Keratinocyte (primary cell): ENCODE results near the gene SRCIN1. TPM values are rescaled to one million over a fixed set of nuclear protein-coding genes. Genes with fewer than 3 reads are reported as not detected.

Experiments used
- DNase-seq: peaks from one replicate; pipeline ENCODE4 v3.0.0-alpha.2; 2011; ENCODE audit warnings: low read depth, missing footprints, low spot score
- FAIRE-seq: peaks from 2 replicates; lab custom pipeline; 2011; peaks lifted over from hg19 to GRCh38; lab: Jason Lieb, UNC
- H2AFZ ChIP-seq: 2 replicates; pipeline ENCODE4 v1.6.0; 2012; ENCODE audit warnings: low read length, control low read depth, inconsistent platforms; ENCODE audit not compliant: control insufficient read depth
- H3K27ac ChIP-seq: 2 replicates; pipeline ENCODE4 v1.5.1; 2011; ENCODE audit warnings: low read length; ENCODE audit not compliant: control insufficient read depth, insufficient read depth
- H3K27me3 ChIP-seq: 3 replicates; pipeline ENCODE4 v1.6.0; 2011; ENCODE audit warnings: low read length; ENCODE audit not compliant: control insufficient read depth, insufficient read depth; ENCODE audit errors: extremely low read depth
- H3K36me3 ChIP-seq, 2 experiments: 2 replicates in 1 of 2; 3 replicates in 1 of 2; pipeline ENCODE4 v1.5.1; 2011; ENCODE audit warnings: low read length in 2 of 2, mild to moderate bottlenecking in 1 of 2; ENCODE audit not compliant: control insufficient read depth in 2 of 2, insufficient read depth in 2 of 2; ENCODE audit errors: extremely low read depth in 1 of 2
- H3K4me1 ChIP-seq: 3 replicates; pipeline ENCODE4 v1.5.1; 2011; ENCODE audit warnings: low read length; ENCODE audit not compliant: control insufficient read depth, insufficient read depth; ENCODE audit errors: extremely low read depth
- H3K4me2 ChIP-seq: 3 replicates; pipeline ENCODE4 v1.6.0; 2011; ENCODE audit warnings: low read depth, low read length; ENCODE audit not compliant: control insufficient read depth, insufficient read depth; ENCODE audit errors: extremely low read depth
- H3K4me3 ChIP-seq, 3 experiments: fragments of 200-600 bp in 1 of 3; sonication (generic) in 1 of 3; 2 replicates in 2 of 3; 3 replicates in 1 of 3; pipeline ENCODE4 v1.5.1; 2011 to 2016; ENCODE audit warnings: low read length in 3 of 3, mild to moderate bottlenecking in 3 of 3, control low read depth in 2 of 3, inconsistent platforms in 1 of 3, low read depth in 1 of 3, mixed read lengths in 1 of 3, mixed run types in 1 of 3, moderate library complexity in 1 of 3; ENCODE audit not compliant: control insufficient read depth in 2 of 3, insufficient read depth in 2 of 3; ENCODE audit errors: extremely low read depth in 1 of 3
- H3K79me2 ChIP-seq: 2 replicates; pipeline ENCODE4 v1.6.0; 2012; ENCODE audit warnings: low read length; ENCODE audit not compliant: control insufficient read depth, insufficient read depth
- H3K9ac ChIP-seq: 3 replicates; pipeline ENCODE4 v1.6.0; 2011; ENCODE audit warnings: low read length; ENCODE audit not compliant: control insufficient read depth, insufficient read depth; ENCODE audit errors: extremely low read depth
- H3K9me1 ChIP-seq: 3 replicates; pipeline ENCODE4 v1.6.0; 2011; ENCODE audit warnings: low read length; ENCODE audit not compliant: control insufficient read depth, insufficient read depth; ENCODE audit errors: extremely low read depth
- H3K9me3 ChIP-seq: 2 replicates; pipeline ENCODE4 v1.5.1; 2012; ENCODE audit warnings: low read depth, low read length; ENCODE audit not compliant: control insufficient read depth
- H4K20me1 ChIP-seq: 3 replicates; pipeline ENCODE4 v1.6.0; 2011; ENCODE audit warnings: low read length; ENCODE audit not compliant: control insufficient read depth, insufficient read depth; ENCODE audit errors: extremely low read depth
- EZH2 ChIP-seq: IDR thresholded peaks from one replicate; pipeline ENCODE4 v1.6.1; 2012; ENCODE audit warnings: inconsistent platforms, mild to moderate bottlenecking, low read length, moderate library complexity
- dilution Hi-C: fragments of 300-500 bp; cut with MboI; formaldehyde crosslinking; loops from one replicate; pipeline ENCODE4 v1.7.0; 2020; ENCODE audit warnings: low sequenced_read_pairs; ENCODE audit not compliant: extremely low pct_ligation_motif_present
- polyA plus RNA-seq, 5 experiments: library from polyadenylated mRNA; depleted of rRNA in 3 of 5; stranded (reverse) in 3 of 5; stranded (forward) in 1 of 5; unstranded in 1 of 5; fragments of >200 nt; gene quantifications; 1 replicate in 1 of 5; 2 replicates in 3 of 5; 3 replicates in 1 of 5; pipeline versions ENCODE4 v1.2.1 to v1.2.3, GENCODE V29; 2011 to 2012; ENCODE audit warnings: missing spikeins in 2 of 5, low read depth in 1 of 5, low replicate concordance in 1 of 5
- TF ChIP-seq, protein P1 (sequence below), 3 experiments: IDR thresholded peaks in 1 of 3; conservative IDR thresholded peaks in 1 of 3; optimal IDR thresholded peaks in 1 of 3; 2 replicates in 2 of 3; 3 replicates in 1 of 3; pipeline versions ENCODE3 to v1.5.1; 2011; ENCODE audit warnings: low read length in 3 of 3, mild to moderate bottlenecking in 3 of 3, moderate library complexity in 2 of 3, control low read depth in 1 of 3, inconsistent platforms in 1 of 3; ENCODE audit not compliant: insufficient read depth in 2 of 3; ENCODE audit errors: extremely low read depth in 1 of 3

SRCIN1 gene
- polyA plus RNA-seq, 1 donor (not counting 4 experiments of a cell fraction or from before 2014, with no cell fraction given) = 0.37 TPM

DNA sequence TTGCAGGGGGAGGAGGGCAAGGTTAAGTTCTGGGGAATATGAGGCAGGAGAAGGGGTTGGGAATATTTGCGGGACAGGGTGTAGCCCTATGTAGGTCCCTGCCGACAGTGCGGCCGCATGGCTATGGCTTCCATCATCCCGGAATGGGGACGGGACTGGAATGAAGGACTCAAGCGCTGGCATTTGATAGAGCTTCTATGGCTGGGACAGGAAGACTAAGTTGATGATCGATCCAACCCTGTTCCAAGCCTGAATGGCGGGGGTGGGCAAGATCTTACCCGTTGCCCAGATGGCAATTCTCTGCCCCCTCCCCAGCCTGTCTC is 47.1 kb downstream of the SRCIN1 start:
- H3K9ac ChIP-seq = peak overlapping the region; percentile 85
- H2AFZ ChIP-seq = peak overlapping the region; percentile 96
- H3K27ac ChIP-seq = peak overlapping the region; percentile 82
- DNase-seq = no peak
- FAIRE-seq = no peak
- TF ChIP-seq, protein P1, sequence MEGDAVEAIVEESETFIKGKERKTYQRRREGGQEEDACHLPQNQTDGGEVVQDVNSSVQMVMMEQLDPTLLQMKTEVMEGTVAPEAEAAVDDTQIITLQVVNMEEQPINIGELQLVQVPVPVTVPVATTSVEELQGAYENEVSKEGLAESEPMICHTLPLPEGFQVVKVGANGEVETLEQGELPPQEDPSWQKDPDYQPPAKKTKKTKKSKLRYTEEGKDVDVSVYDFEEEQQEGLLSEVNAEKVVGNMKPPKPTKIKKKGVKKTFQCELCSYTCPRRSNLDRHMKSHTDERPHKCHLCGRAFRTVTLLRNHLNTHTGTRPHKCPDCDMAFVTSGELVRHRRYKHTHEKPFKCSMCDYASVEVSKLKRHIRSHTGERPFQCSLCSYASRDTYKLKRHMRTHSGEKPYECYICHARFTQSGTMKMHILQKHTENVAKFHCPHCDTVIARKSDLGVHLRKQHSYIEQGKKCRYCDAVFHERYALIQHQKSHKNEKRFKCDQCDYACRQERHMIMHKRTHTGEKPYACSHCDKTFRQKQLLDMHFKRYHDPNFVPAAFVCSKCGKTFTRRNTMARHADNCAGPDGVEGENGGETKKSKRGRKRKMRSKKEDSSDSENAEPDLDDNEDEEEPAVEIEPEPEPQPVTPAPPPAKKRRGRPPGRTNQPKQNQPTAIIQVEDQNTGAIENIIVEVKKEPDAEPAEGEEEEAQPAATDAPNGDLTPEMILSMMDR (optimal IDR thresholded peaks at IDR 0.05 in 1 of 3, IDR thresholded peaks at IDR 0.05 in 1 of 3, conservative IDR thresholded peaks at IDR 0.05 in 1 of 3; ENCODE audit: extremely low read depth in 1 of 3, insufficient read depth in 2 of 3, low read length in 3 of 3) = no peak
- TF ChIP-seq EZH2 = no peak
- peaks cover 3% of the 10 kb centered on the region for H3K9me1 ChIP-seq
- H3K4me2 ChIP-seq = peak overlapping the region; percentile 99
- H3K79me2 ChIP-seq = no peaks in the 10 kb centered on the region
- peaks cover 36% of the 10 kb centered on the region for H3K27me3 ChIP-seq
- H4K20me1 ChIP-seq = no peaks in the 10 kb centered on the region
- peak overlapping the region; percentile 36 to 84 (median 71) for H3K4me3 ChIP-seq
- H3K36me3 ChIP-seq = no peaks in the 10 kb centered on the region
- dilution Hi-C loops = no loop called here
- H3K4me1 ChIP-seq = peaks cover 42% of the 10 kb centered on the region
- H3K9me3 ChIP-seq = no peaks in the 10 kb centered on the region

DNA sequence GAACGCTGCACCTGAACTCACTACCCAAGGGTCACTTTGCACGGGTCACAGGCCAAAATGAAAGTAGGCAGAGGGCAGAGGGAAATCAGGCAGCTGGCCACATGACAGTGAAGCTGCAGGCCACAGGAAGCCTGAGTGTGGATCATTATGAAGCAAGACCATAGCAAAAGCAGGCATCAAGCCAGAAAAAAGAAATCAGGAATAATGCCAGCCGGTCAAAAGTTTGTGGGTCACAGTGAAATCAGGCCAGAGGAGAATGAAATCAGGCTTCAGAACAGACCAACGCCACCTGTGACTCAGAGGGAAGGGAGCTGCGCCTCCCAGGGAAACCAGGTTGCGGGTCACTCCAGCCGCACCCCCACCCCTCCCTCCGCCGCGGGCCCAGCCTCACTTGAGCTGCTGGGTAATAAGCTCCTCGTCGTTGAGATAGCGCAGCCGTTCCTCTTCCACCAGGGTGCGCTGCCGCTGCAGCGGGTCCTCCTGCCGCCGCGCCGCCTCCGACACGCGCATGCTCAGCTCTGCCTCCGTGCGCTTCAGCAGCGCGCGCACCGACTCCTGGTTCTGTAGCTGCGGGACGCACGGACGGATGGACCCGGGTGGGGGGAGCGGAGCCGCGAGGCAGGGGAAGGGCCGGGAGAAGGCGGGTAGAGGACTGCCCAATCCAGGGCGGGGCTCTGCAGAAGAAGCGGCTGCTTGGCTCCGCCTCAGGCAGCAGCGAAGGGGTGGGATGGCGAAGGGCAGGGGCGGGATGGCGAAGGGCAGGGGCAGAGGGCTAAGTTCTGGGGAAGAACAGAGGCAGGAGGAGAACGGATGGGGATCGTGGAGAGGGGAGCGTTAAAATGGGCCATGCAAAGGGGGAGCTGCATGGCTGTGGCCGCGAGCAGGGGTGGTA is 47.7 kb downstream of the SRCIN1 start:
- Histone ChIP-seq H3K4me1 (peaks cover 42% of the 10 kb centered on the region), H3K4me3 (peak overlapping the region; percentile 36 to 84 (median 71)), H2AFZ (peak overlapping the region; percentile 96), H3K9me1 (peaks cover 3% of the 10 kb centered on the region), H3K36me3 (no peaks in the 10 kb centered on the region), H3K79me2 (no peaks in the 10 kb centered on the region), H3K9me3 (no peaks in the 10 kb centered on the region), H4K20me1 (no peaks in the 10 kb centered on the region), H3K9ac (peak overlapping the region; percentile 85), H3K4me2 (peak overlapping the region; percentile 99), H3K27me3 (peaks cover 30% of the 10 kb centered on the region), H3K27ac (peak overlapping the region; percentile 82)
- FAIRE-seq = no peak
- dilution Hi-C loops = no loop called here
- TF ChIP-seq EZH2 = peak; percentile 55
- TF ChIP-seq, protein P1 (optimal IDR thresholded peaks at IDR 0.05 in 1 of 3, IDR thresholded peaks at IDR 0.05 in 1 of 3, conservative IDR thresholded peaks at IDR 0.05 in 1 of 3; ENCODE audit: extremely low read depth in 1 of 3, insufficient read depth in 2 of 3, low read length in 3 of 3) = peak; percentile 72 to 97 (median 94)
- peak; percentile 78 for DNase-seq
